ENCODE data around the gene BEND6. TPM values are rescaled to one million over a fixed set of nuclear protein-coding genes. Genes with fewer than 3 reads are reported as not detected.

Gene BEND6
- total and polyA plus RNA-seq, 2 of the 4 experiments (the other 2 are of a cell fraction), result 4.1 to 9.7 TPM

GRCh38 chr6:57024775-57025174, 69.9 kb downstream of the BEND6 start:
- ATAC-seq (ENCODE audit: low read depth), result no peak
- no peaks in the 10 kb centered on the region for H3K36me3 ChIP-seq (ENCODE audit: control insufficient read depth, insufficient read depth, low read length)
- no peak overlapping the region for H2AK5ac ChIP-seq (ENCODE audit: low read depth, low read length)
- BruUV-seq (replicated peaks), result no TSS peak
- no peak overlapping the region for H3K27ac ChIP-seq (ENCODE audit: insufficient read depth, low read length)
- TF ChIP-seq CEBPB (IDR thresholded peaks at IDR 0.05; ENCODE audit: low read depth, low read length) (no peak), FOS (IDR thresholded peaks at IDR 0.05; ENCODE audit: low read depth, low read length) (no peak), BHLHE40 (IDR thresholded peaks at IDR 0.05; ENCODE audit: low read depth, low read length) (no peak), MAZ (IDR thresholded peaks at IDR 0.05; ENCODE audit: borderline replicate concordance, low read depth, low read length) (no peak), POLR2A (IDR thresholded peaks at IDR 0.05; ENCODE audit: low read depth, low read length) (no peak)
- TF ChIP-seq, protein P1, sequence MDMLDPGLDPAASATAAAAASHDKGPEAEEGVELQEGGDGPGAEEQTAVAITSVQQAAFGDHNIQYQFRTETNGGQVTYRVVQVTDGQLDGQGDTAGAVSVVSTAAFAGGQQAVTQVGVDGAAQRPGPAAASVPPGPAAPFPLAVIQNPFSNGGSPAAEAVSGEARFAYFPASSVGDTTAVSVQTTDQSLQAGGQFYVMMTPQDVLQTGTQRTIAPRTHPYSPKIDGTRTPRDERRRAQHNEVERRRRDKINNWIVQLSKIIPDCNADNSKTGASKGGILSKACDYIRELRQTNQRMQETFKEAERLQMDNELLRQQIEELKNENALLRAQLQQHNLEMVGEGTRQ (IDR thresholded peaks at IDR 0.05; ENCODE audit: low read depth, low read length), result no peak
- no peak overlapping the region for H3K4me3 ChIP-seq (ENCODE audit: insufficient read depth, low read depth, low read length)
- H3K9me1 ChIP-seq (ENCODE audit: insufficient read depth, low read length), result no peaks in the 10 kb centered on the region
- no peak overlapping the region for H3K4me2 ChIP-seq (ENCODE audit: low read depth, low read length)
- H3K9ac ChIP-seq (ENCODE audit: low read depth, low read length), result no peak overlapping the region
- no peak overlapping the region for H2BK15ac ChIP-seq (ENCODE audit: low read depth, low read length)
- H2AK9ac ChIP-seq (replicated peaks; ENCODE audit: low read depth, low read length, poor library complexity), result no peak overlapping the region
- no peak overlapping the region for H2BK5ac ChIP-seq (ENCODE audit: low read depth, low read length, poor library complexity, severe bottlenecking)
- no peak overlapping the region for H2AFZ ChIP-seq (replicated peaks; ENCODE audit: low read length, poor library complexity)
- no peak overlapping the region for H3K18ac ChIP-seq (ENCODE audit: low read depth, low read length)
- DNase-seq, result no peak
- ChIA-PET POLR2A (ENCODE audit: unreplicated experiment) (no interaction called here), CTCF (no interaction called here)
- WGBS, 2 experiments (ENCODE audit: extremely low coverage in 2 of 2, insufficient read length in 1 of 2), result no CpG with 5 or more reads among the region's 1 CpG
- H3K4ac ChIP-seq (ENCODE audit: low read depth, low read length), result no peak overlapping the region
- H4K20me1 ChIP-seq (ENCODE audit: insufficient read depth, low read length), result no peaks in the 10 kb centered on the region
- H3K9me3 ChIP-seq (ENCODE audit: control insufficient read depth, insufficient read depth, low read length), result peaks cover 8% of the 10 kb centered on the region
- H4K91ac ChIP-seq (ENCODE audit: insufficient read depth, low read depth, low read length), result no peak overlapping the region
- no peak overlapping the region for H2BK120ac ChIP-seq (ENCODE audit: low read depth, low read length)
- H3K79me1 ChIP-seq (ENCODE audit: low read depth in 1 of 2, low read length in 2 of 2), result no peaks in the 10 kb centered on the region
- intact Hi-C loops (cut with micrococcal nuclease), result loop anchor here (5.0 kb wide), 1 partner anchor 32 kb away; no protein-coding TSS in a partner anchor
- no peaks in the 10 kb centered on the region for H3K4me1 ChIP-seq (ENCODE audit: control insufficient read depth, insufficient read depth, low read length)
- dilution Hi-C loops (cut with HindIII; ENCODE audit: low sequenced_read_pairs, unreplicated experiment), result no loop called here
- no peak overlapping the region for H4K8ac ChIP-seq (ENCODE audit: low read depth in 2 of 2, low read length in 2 of 2)
- no peak overlapping the region for H2BK20ac ChIP-seq (ENCODE audit: low read depth, low read length)
- no peak overlapping the region for H3K56ac ChIP-seq (ENCODE audit: extremely low read depth, insufficient read depth, low read length)
- no peak overlapping the region for H3K14ac ChIP-seq (replicated peaks; ENCODE audit: low read depth, low read length)
- in situ Hi-C loops (cut with MboI; ENCODE audit: low sequenced_read_pairs), result no loop called here
- no peak overlapping the region for H3K23ac ChIP-seq (ENCODE audit: low read depth, low read length)
- no peaks in the 10 kb centered on the region for H3K27me3 ChIP-seq (ENCODE audit: control insufficient read depth, insufficient read depth, low read length)
- no peak overlapping the region for H4K5ac ChIP-seq (ENCODE audit: low read depth, low read length)

Data from IMR-90 (cell line).